Endometrial microvascular endothelial cells (primary cell): ENCODE data around the gene C18orf54. TPM values are rescaled to one million over a fixed set of nuclear protein-coding genes. Genes with fewer than 3 reads are reported as not detected.

ENCODE experiments used
- total RNA-seq: library from RNA; depleted of rRNA; stranded (reverse); fragments of >200 nt; gene quantifications from one replicate; pipeline ENCODE4 v1.2.3, GENCODE V29; 2015; ENCODE audit errors: inconsistent ontology term

C18orf54 gene
- total RNA-seq, 1 donor from 2014 or later = 15.4 TPM

Other genes with a start within 250 kb of the C18orf54 start
- gene MBD2, start 133.2 kb upstream of the C18orf54 start, total RNA-seq = 23.5 TPM
- gene POLI, start 88.4 kb upstream of the C18orf54 start, total RNA-seq = 8.7 TPM
- gene STARD6, start within 50 bp of the C18orf54 start, total RNA-seq = not detected
- gene DYNAP, start 233.3 kb downstream of the C18orf54 start, total RNA-seq = not detected